Measurements from ENCODE around the gene GRB14.

The GRB14 gene

GRCh38 chr2:164613321-164613982, 7.8 kb downstream of the GRB14 start:
- Histone ChIP-seq H3K36me3 (ENCODE audit: insufficient read depth, low read length) (0 out of 2 replicates have a peak, but pooled peaks cover 2% of the 10 kb centered on the region), H3K4me1 (ENCODE audit: insufficient read depth, low read length) (peaks cover 6% of the 10 kb centered on the region; the same call in 1 of the 2 replicates), H3K9ac (ENCODE audit: low read depth, low read length) (no peak overlapping the region), H3K9me3 (ENCODE audit: insufficient read depth, low read depth, low read length) (no peaks in the 10 kb centered on the region), H3K27me3 (ENCODE audit: insufficient read depth, low read length) (no peaks in the 10 kb centered on the region), H3K4me3 (ENCODE audit: low read length) (no peak overlapping the region), H3K27ac (ENCODE audit: low read depth, low read length) (no peak overlapping the region)
- 88% methylated on average over 1 of the region's 1 CpG for WGBS

- no peak overlapping the region for H3K4me3 ChIP-seq (ENCODE audit: low read length)
- no peaks in the 10 kb centered on the region for H3K9me3 ChIP-seq (ENCODE audit: insufficient read depth, low read depth, low read length)
- no peak overlapping the region for H3K27ac ChIP-seq (ENCODE audit: low read depth, low read length)
- H3K4me1 ChIP-seq (ENCODE audit: insufficient read depth, low read length) = peaks cover 14% of the 10 kb centered on the region
- 88% methylated on average over 1 of the region's 1 CpG for WGBS
- H3K27me3 ChIP-seq (ENCODE audit: insufficient read depth, low read length) = no peaks in the 10 kb centered on the region
- H3K9ac ChIP-seq (ENCODE audit: low read depth, low read length) = no peak overlapping the region
- 0 out of 2 replicates have a peak, but pooled peaks cover 2% of the 10 kb centered on the region for H3K36me3 ChIP-seq (ENCODE audit: insufficient read depth, low read length)
Observed at GRCh38 chr2:164609790-164610189, 11.5 kb downstream of the GRB14 start.

GRCh38 chr2:164606557-164606956, 14.7 kb downstream of the GRB14 start:
- WGBS = 97% methylated on average over 2 of the region's 2 CpGs
- peaks cover 14% of the 10 kb centered on the region for H3K4me1 ChIP-seq (ENCODE audit: insufficient read depth, low read length)

GRCh38 chr2:164605295-164605694, 16.0 kb downstream of the GRB14 start:
- Histone ChIP-seq H3K36me3 (ENCODE audit: insufficient read depth, low read length) (no peaks in the 10 kb centered on the region), H3K4me3 (ENCODE audit: low read length) (no peak overlapping the region), H3K9ac (ENCODE audit: low read depth, low read length) (no peak overlapping the region), H3K27me3 (ENCODE audit: insufficient read depth, low read length) (no peaks in the 10 kb centered on the region), H3K4me1 (ENCODE audit: insufficient read depth, low read length) (peaks cover 14% of the 10 kb centered on the region), H3K27ac (ENCODE audit: low read depth, low read length) (no peak overlapping the region), H3K9me3 (ENCODE audit: insufficient read depth, low read depth, low read length) (no peaks in the 10 kb centered on the region)
- 97% methylated on average over 2 of the region's 2 CpGs for WGBS

More at GRCh38 chr2:164606557-164606956, 14.7 kb downstream of the GRB14 start:
- no peak overlapping the region for H3K9ac ChIP-seq (ENCODE audit: low read depth, low read length)
- H3K36me3 ChIP-seq (ENCODE audit: insufficient read depth, low read length) = no peaks in the 10 kb centered on the region
- no peaks in the 10 kb centered on the region for H3K27me3 ChIP-seq (ENCODE audit: insufficient read depth, low read length)
- no peak overlapping the region for H3K27ac ChIP-seq (ENCODE audit: low read depth, low read length)
- H3K9me3 ChIP-seq (ENCODE audit: insufficient read depth, low read depth, low read length) = no peaks in the 10 kb centered on the region
- H3K4me3 ChIP-seq (ENCODE audit: low read length) = no peak overlapping the region

- no peaks in the 10 kb centered on the region for H3K27me3 ChIP-seq (ENCODE audit: insufficient read depth, low read length)
- no peak overlapping the region for H3K27ac ChIP-seq (ENCODE audit: low read depth, low read length)
- H3K4me1 ChIP-seq (ENCODE audit: insufficient read depth, low read length) = no peaks in the 10 kb centered on the region
- H3K9me3 ChIP-seq (ENCODE audit: insufficient read depth, low read depth, low read length) = no peaks in the 10 kb centered on the region
- H3K36me3 ChIP-seq (ENCODE audit: insufficient read depth, low read length) = no peaks in the 10 kb centered on the region
- no peak overlapping the region for H3K9ac ChIP-seq (ENCODE audit: low read depth, low read length)
- 100% methylated on average over 1 of the region's 1 CpG for WGBS
- H3K4me3 ChIP-seq (ENCODE audit: low read length) = no peak overlapping the region
Observed at GRCh38 chr2:164600763-164601162, 20.5 kb downstream of the GRB14 start.

- Histone ChIP-seq H3K9ac (ENCODE audit: low read depth, low read length) (no peak overlapping the region), H3K4me1 (ENCODE audit: insufficient read depth, low read length) (no peaks in the 10 kb centered on the region), H3K9me3 (ENCODE audit: insufficient read depth, low read depth, low read length) (no peaks in the 10 kb centered on the region), H3K27ac (ENCODE audit: low read depth, low read length) (no peak overlapping the region), H3K27me3 (ENCODE audit: insufficient read depth, low read length) (no peaks in the 10 kb centered on the region), H3K36me3 (ENCODE audit: insufficient read depth, low read length) (no peaks in the 10 kb centered on the region), H3K4me3 (ENCODE audit: low read length) (no peak overlapping the region)
- WGBS = 70% methylated on average over 2 of the region's 3 CpGs
Observed at GRCh38 chr2:164599954-164600589, 21.2 kb downstream of the GRB14 start.

GRCh38 chr2:164597983-164598382, 23.3 kb downstream of the GRB14 start:
- 89% methylated on average over 2 of the region's 2 CpGs for WGBS
- H3K27ac ChIP-seq (ENCODE audit: low read depth, low read length) = no peak overlapping the region
- H3K4me3 ChIP-seq (ENCODE audit: low read length) = no peak overlapping the region
- no peaks in the 10 kb centered on the region for H3K9me3 ChIP-seq (ENCODE audit: insufficient read depth, low read depth, low read length)
- no peaks in the 10 kb centered on the region for H3K36me3 ChIP-seq (ENCODE audit: insufficient read depth, low read length)
- H3K4me1 ChIP-seq (ENCODE audit: insufficient read depth, low read length) = peaks cover 8% of the 10 kb centered on the region; the same call in 1 of the 2 replicates
- no peaks in the 10 kb centered on the region for H3K27me3 ChIP-seq (ENCODE audit: insufficient read depth, low read length)
- no peak overlapping the region for H3K9ac ChIP-seq (ENCODE audit: low read depth, low read length)

GRCh38 chr2:164595031-164595430, 26.3 kb downstream of the GRB14 start:
- H3K9me3 ChIP-seq (ENCODE audit: insufficient read depth, low read depth, low read length) = no peaks in the 10 kb centered on the region
- H3K27me3 ChIP-seq (ENCODE audit: insufficient read depth, low read length) = no peaks in the 10 kb centered on the region
- H3K9ac ChIP-seq (ENCODE audit: low read depth, low read length) = no peak overlapping the region
- no peaks in the 10 kb centered on the region for H3K36me3 ChIP-seq (ENCODE audit: insufficient read depth, low read length)
- H3K27ac ChIP-seq (ENCODE audit: low read depth, low read length) = no peak overlapping the region
- H3K4me1 ChIP-seq (ENCODE audit: insufficient read depth, low read length) = peaks cover 8% of the 10 kb centered on the region; the same call in 1 of the 2 replicates
- H3K4me3 ChIP-seq (ENCODE audit: low read length) = no peak overlapping the region
- WGBS = 100% methylated on average over 1 of the region's 1 CpG

GRCh38 chr2:164593959-164594358, 27.3 kb downstream of the GRB14 start:
- no peaks in the 10 kb centered on the region for H3K9me3 ChIP-seq (ENCODE audit: insufficient read depth, low read depth, low read length)
- H3K27ac ChIP-seq (ENCODE audit: low read depth, low read length) = no peak overlapping the region
- H3K36me3 ChIP-seq (ENCODE audit: insufficient read depth, low read length) = no peaks in the 10 kb centered on the region
- H3K4me3 ChIP-seq (ENCODE audit: low read length) = no peak overlapping the region
- peaks cover 8% of the 10 kb centered on the region; the same call in 1 of the 2 replicates for H3K4me1 ChIP-seq (ENCODE audit: insufficient read depth, low read length)
- H3K9ac ChIP-seq (ENCODE audit: low read depth, low read length) = no peak overlapping the region
- no peaks in the 10 kb centered on the region for H3K27me3 ChIP-seq (ENCODE audit: insufficient read depth, low read length)

GRCh38 chr2:164593541-164593940, 27.7 kb downstream of the GRB14 start:
- Histone ChIP-seq H3K9ac (ENCODE audit: low read depth, low read length) (no peak overlapping the region), H3K27me3 (ENCODE audit: insufficient read depth, low read length) (no peaks in the 10 kb centered on the region), H3K36me3 (ENCODE audit: insufficient read depth, low read length) (no peaks in the 10 kb centered on the region), H3K9me3 (ENCODE audit: insufficient read depth, low read depth, low read length) (no peaks in the 10 kb centered on the region), H3K4me1 (ENCODE audit: insufficient read depth, low read length) (peaks cover 8% of the 10 kb centered on the region; the same call in 1 of the 2 replicates), H3K4me3 (ENCODE audit: low read length) (no peak overlapping the region), H3K27ac (ENCODE audit: low read depth, low read length) (no peak overlapping the region)
- 65% methylated on average over 4 of the region's 4 CpGs for WGBS

GRCh38 chr2:164589522-164589921, 31.8 kb downstream of the GRB14 start:
- Histone ChIP-seq H3K4me3 (ENCODE audit: low read length) (no peak overlapping the region), H3K27ac (ENCODE audit: low read depth, low read length) (no peak overlapping the region), H3K9ac (ENCODE audit: low read depth, low read length) (no peak overlapping the region), H3K4me1 (ENCODE audit: insufficient read depth, low read length) (peaks cover 8% of the 10 kb centered on the region; the same call in 1 of the 2 replicates), H3K36me3 (ENCODE audit: insufficient read depth, low read length) (no peaks in the 10 kb centered on the region), H3K9me3 (ENCODE audit: insufficient read depth, low read depth, low read length) (no peaks in the 10 kb centered on the region), H3K27me3 (ENCODE audit: insufficient read depth, low read length) (no peaks in the 10 kb centered on the region)
- 99% methylated on average over 2 of the region's 2 CpGs for WGBS
